ENCODE measurements around the gene PNPLA2. TPM values are rescaled to one million over a fixed set of nuclear protein-coding genes. Genes with fewer than 3 reads are reported as not detected.

The PNPLA2 gene
- total RNA-seq, 1 donor = 27.7 TPM

- no peak for TF ChIP-seq CTCF (IDR thresholded peaks at IDR 0.05; ENCODE audit: insufficient read depth, low read length)
- H3K4me3 ChIP-seq (ENCODE audit: low read depth, low read length) = no peak overlapping the region
- no peak for DNase-seq (ENCODE audit: low read depth)
Observed at GRCh38 chr11:872799-873198, 54.1 kb downstream of the PNPLA2 start.

DNA sequence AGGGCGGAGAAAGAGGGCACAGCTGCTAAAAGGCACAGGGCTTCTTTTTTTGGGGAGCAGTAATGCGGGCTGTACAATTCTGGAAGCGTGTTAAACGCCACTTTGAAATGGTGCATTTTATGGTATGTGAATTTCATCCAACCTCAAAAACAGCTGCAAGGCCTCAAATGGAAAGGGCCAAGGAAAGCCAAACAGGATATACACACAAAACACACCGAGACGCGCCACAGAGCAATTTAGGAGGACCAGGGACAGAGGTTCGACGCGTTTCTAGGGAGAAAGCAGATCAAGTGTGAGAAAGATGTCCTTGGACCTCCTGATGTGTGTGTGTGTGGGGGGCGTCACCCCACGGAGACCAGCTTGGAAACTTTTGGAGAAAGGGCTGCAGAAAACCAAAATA lies 55.0 kb downstream of the PNPLA2 start:
- no peak overlapping the region for H3K4me3 ChIP-seq (ENCODE audit: low read depth, low read length)
- TF ChIP-seq CTCF (IDR thresholded peaks at IDR 0.05; ENCODE audit: insufficient read depth, low read length) = no peak
- no peak for DNase-seq (ENCODE audit: low read depth)

Small RNA genes lying within 50 kb of the gene (small RNA-seq; reads per million reads assigned to genes)
- not detected for gene SNORA52

Other genes with a start within 250 kb of the PNPLA2 start
- gene PHRF1, start 242.4 kb upstream of the PNPLA2 start, total RNA-seq (ENCODE audit: low replicate concordance) = 27.6 and 37.5 TPM in 2 replicates
- gene IRF7, start 203.0 kb upstream of the PNPLA2 start, total RNA-seq (ENCODE audit: low replicate concordance) = 6.5 and 6.8 TPM in 2 replicates
- gene CDHR5, start 194.0 kb upstream of the PNPLA2 start, total RNA-seq (ENCODE audit: low replicate concordance) = not detected in 2 replicates
- gene SCT, start 191.7 kb upstream of the PNPLA2 start, total RNA-seq (ENCODE audit: low replicate concordance) = not detected in 2 replicates
- 0.09 and 0.16 TPM in 2 replicates for gene DRD4, start 181.6 kb upstream of the PNPLA2 start, total RNA-seq (ENCODE audit: low replicate concordance)
- 26.7 and 40.0 TPM in 2 replicates for gene DEAF1, start 123.7 kb upstream of the PNPLA2 start, total RNA-seq (ENCODE audit: low replicate concordance)
- 3.6 and 9.4 TPM in 2 replicates for gene TMEM80, start 123.1 kb upstream of the PNPLA2 start, total RNA-seq (ENCODE audit: low replicate concordance)
- 47.9 and 49.2 TPM in 2 replicates for gene EPS8L2, start 112.7 kb upstream of the PNPLA2 start, total RNA-seq (ENCODE audit: low replicate concordance)
- 123 and 146 TPM in 2 replicates for gene TALDO1, start 71.5 kb upstream of the PNPLA2 start, total RNA-seq (ENCODE audit: low replicate concordance)
- 40.6 and 53.4 TPM in 2 replicates for gene GATD1, start 41.4 kb upstream of the PNPLA2 start, total RNA-seq (ENCODE audit: low replicate concordance)
- gene CEND1, start 28.8 kb upstream of the PNPLA2 start, total RNA-seq (ENCODE audit: low replicate concordance) = 0.65 and 1.2 TPM in 2 replicates
- gene SLC25A22, start 20.6 kb upstream of the PNPLA2 start, total RNA-seq (ENCODE audit: low replicate concordance) = 16.7 and 17.6 TPM in 2 replicates
- 6.3 and 8.8 TPM in 2 replicates for gene PIDD1, start 13.7 kb upstream of the PNPLA2 start, total RNA-seq (ENCODE audit: low replicate concordance)
- gene RPLP2, start 8.9 kb upstream of the PNPLA2 start, total RNA-seq (ENCODE audit: low replicate concordance) = 99.4 and 841 TPM in 2 replicates
- gene CRACR2B, start 9.0 kb downstream of the PNPLA2 start, total RNA-seq (ENCODE audit: low replicate concordance) = 1.3 and 1.8 TPM in 2 replicates
- gene CD151, start 14.0 kb downstream of the PNPLA2 start, total RNA-seq (ENCODE audit: low replicate concordance) = 159 and 311 TPM in 2 replicates
- gene POLR2L, start 23.6 kb downstream of the PNPLA2 start, total RNA-seq (ENCODE audit: low replicate concordance) = 61.7 and 135 TPM in 2 replicates
- 164 and 252 TPM in 2 replicates for gene TSPAN4, start 23.9 kb downstream of the PNPLA2 start, total RNA-seq (ENCODE audit: low replicate concordance)
- gene CHID1, start 91.9 kb downstream of the PNPLA2 start, total RNA-seq (ENCODE audit: low replicate concordance) = 35.1 and 47.2 TPM in 2 replicates
- 65.4 and 72.9 TPM in 2 replicates for gene AP2A2, start 107.0 kb downstream of the PNPLA2 start, total RNA-seq (ENCODE audit: low replicate concordance)
- under 0.01 TPM in 1 of 2 replicates, not detected in the other for gene MUC6, start 217.8 kb downstream of the PNPLA2 start, total RNA-seq (ENCODE audit: low replicate concordance)